Activated CD4-positive, alpha-beta T cell treated with anti-CD3 and anti-CD28 coated beads for 36 hours (primary cell): ENCODE measurements around the gene UNC5C. TPM values are rescaled to one million over a fixed set of nuclear protein-coding genes. Genes with fewer than 3 reads are reported as not detected.
A peak's percentile ranks its signal among the peaks of the same experiment; 100 is the strongest.

ENCODE experiments used
- ATAC-seq: fragments of 200-7000 bp; cut with Tn5 transposase; one replicate; pipeline ENCODE4 v1.10.0; 2021; ENCODE audit warnings: mild to moderate bottlenecking, moderate library complexity
- CTCF ChIA-PET: fragments of 350-600 bp; sonication (Branson Sonifier 250); formaldehyde crosslinking; loops from one replicate; lab custom pipeline; 2021; ENCODE audit warnings: antibody characterized with exemption; lab: Charles Lee
- POLR2A ChIA-PET: fragments of 350-600 bp; sonication (Branson Sonifier 250); formaldehyde crosslinking; loops from one replicate; lab custom pipeline; 2021; ENCODE audit warnings: antibody characterized with exemption, inconsistent platforms; lab: Charles Lee
- DNase-seq: peaks from one replicate; pipeline ENCODE4 v3.0.0-alpha.2; 2020
- H3K27ac Mint-ChIP-seq: one replicate; pipeline ENCODE4 v1.8.0; 2021; ENCODE audit warnings: mixed read lengths
- H3K27me3 Mint-ChIP-seq: one replicate; pipeline ENCODE4 v1.8.0; 2021; ENCODE audit warnings: mixed read lengths
- H3K36me3 Mint-ChIP-seq: one replicate; pipeline ENCODE4 v1.8.0; 2021; ENCODE audit warnings: low read depth, mixed read lengths
- H3K4me1 Mint-ChIP-seq: one replicate; pipeline ENCODE4 v1.8.0; 2021; ENCODE audit warnings: mixed read lengths
- H3K4me3 Mint-ChIP-seq: one replicate; pipeline ENCODE4 v1.8.0; 2021; ENCODE audit warnings: mild to moderate bottlenecking, moderate library complexity, mixed read lengths
- H3K9me3 Mint-ChIP-seq: one replicate; pipeline ENCODE4 v1.8.0; 2021; ENCODE audit warnings: low read depth, mixed read lengths
- intact Hi-C, 2 experiments: fragments of 100-400 bp; cut with DNase I in 1 of 2; cut with micrococcal nuclease in 1 of 2; formaldehyde crosslinking; loops; one replicate each; pipeline versions ENCODE4 v1.14.2 to v1.15.1; 2022 to 2024; cut with DNase I, micrococcal nuclease
- total RNA-seq, 2 experiments: library from RNA; stranded (reverse); gene quantifications; one replicate each; pipeline ENCODE4 v1.2.3, GENCODE V29; 2021

UNC5C gene
- total RNA-seq, 2 experiments from 2014 or later = 0.07 TPM; not detected in 1

GRCh38 chr4:95204267-95204844, 344.4 kb downstream of the UNC5C start:
- ChIA-PET POLR2A (no interaction called here), CTCF (no interaction called here)
- no peaks in the 10 kb centered on the region for H3K27me3 Mint-ChIP-seq
- H3K36me3 Mint-ChIP-seq = no peaks in the 10 kb centered on the region
- no peak overlapping the region for H3K4me3 Mint-ChIP-seq
- no peaks in the 10 kb centered on the region for H3K4me1 Mint-ChIP-seq
- no peak for ATAC-seq
- H3K27ac Mint-ChIP-seq = no peak overlapping the region
- no peak for DNase-seq
- no peaks in the 10 kb centered on the region for H3K9me3 Mint-ChIP-seq
- intact Hi-C loops = no loop called here

DNA sequence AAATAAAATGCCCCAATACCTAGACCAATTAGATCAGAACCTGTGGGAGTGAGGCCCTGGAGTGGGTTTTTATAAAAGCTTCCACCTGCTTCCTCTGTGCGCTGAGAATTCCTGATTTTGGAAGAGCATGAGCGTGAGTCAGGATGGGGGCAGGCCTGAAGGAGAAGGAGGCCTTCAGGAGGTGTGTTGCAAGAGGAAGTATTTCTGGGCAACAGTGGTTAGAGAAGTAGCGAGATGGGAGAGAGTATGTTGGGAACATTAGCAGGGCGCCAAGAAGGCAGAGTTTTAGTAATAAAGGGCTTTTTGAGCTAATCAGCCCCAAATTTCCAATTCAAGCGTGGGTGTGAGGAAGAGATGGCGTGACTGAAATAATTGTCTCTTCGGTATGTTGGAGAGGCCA, 349.8 kb downstream of the UNC5C start:
- H3K27me3 Mint-ChIP-seq = no peaks in the 10 kb centered on the region
- DNase-seq (no peak), ATAC-seq (no peak)
- intact Hi-C loops = no loop called here
- no peaks in the 10 kb centered on the region for H3K36me3 Mint-ChIP-seq
- CTCF ChIA-PET = interaction anchor here (0.7 to 0.8 kb wide), 2 partner anchors 373 to 1332 kb away, joined by 3 to 4 read pairs; no protein-coding TSS in a partner anchor
- POLR2A ChIA-PET = no interaction called here
- H3K9me3 Mint-ChIP-seq = no peaks in the 10 kb centered on the region
- H3K4me1 Mint-ChIP-seq = peaks cover under 1% of the 10 kb centered on the region
- H3K4me3 Mint-ChIP-seq = no peak overlapping the region
- no peak overlapping the region for H3K27ac Mint-ChIP-seq

DNA sequence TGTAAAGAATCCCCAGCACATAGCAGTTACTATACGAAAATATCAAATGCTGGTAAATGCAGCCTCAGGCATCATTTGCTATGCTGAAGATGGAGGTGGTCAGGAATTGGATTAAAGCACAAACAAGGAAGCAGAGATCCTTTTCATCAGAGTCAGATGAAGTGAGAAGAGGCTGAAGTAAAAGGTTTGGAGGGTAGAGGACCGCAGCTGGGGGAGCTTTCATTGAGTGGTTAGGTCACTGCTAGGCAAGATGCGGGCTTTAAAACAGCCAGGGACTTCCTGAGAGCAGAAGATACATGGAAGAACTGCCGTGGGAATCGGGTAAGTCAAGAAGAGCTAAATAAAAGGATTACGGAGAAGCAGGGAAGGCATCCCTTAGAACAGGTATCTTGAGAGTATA, 351.4 kb downstream of the UNC5C start:
- Mint-ChIP-seq H3K27ac (no peak overlapping the region), H3K27me3 (no peaks in the 10 kb centered on the region), H3K4me3 (no peak overlapping the region), H3K9me3 (no peaks in the 10 kb centered on the region), H3K36me3 (no peaks in the 10 kb centered on the region), H3K4me1 (peaks cover 7% of the 10 kb centered on the region)
- ChIA-PET POLR2A (no interaction called here), CTCF (no interaction called here)
- no peak for DNase-seq
- ATAC-seq = peak; percentile 23
- intact Hi-C loops = no loop called here

GRCh38 chr4:95193391-95194224, 355.2 kb downstream of the UNC5C start:
- Mint-ChIP-seq H3K36me3 (no peaks in the 10 kb centered on the region), H3K9me3 (no peaks in the 10 kb centered on the region), H3K27me3 (no peaks in the 10 kb centered on the region), H3K4me1 (peaks cover 18% of the 10 kb centered on the region), H3K4me3 (no peak overlapping the region), H3K27ac (no peak overlapping the region)
- DNase-seq (no peak), ATAC-seq (no peak)
- ChIA-PET CTCF (no interaction called here), POLR2A (no interaction called here)
- intact Hi-C loops = no loop called here

GRCh38 chr4:95191537-95191936, 357.2 kb downstream of the UNC5C start:
- Mint-ChIP-seq H3K27me3 (no peaks in the 10 kb centered on the region), H3K36me3 (no peaks in the 10 kb centered on the region), H3K27ac (no peak overlapping the region), H3K4me3 (no peak overlapping the region), H3K4me1 (peaks cover 23% of the 10 kb centered on the region), H3K9me3 (no peaks in the 10 kb centered on the region)
- ChIA-PET CTCF (no interaction called here), POLR2A (no interaction called here)
- ATAC-seq = no peak
- DNase-seq = no peak
- intact Hi-C loops = no loop called here

GRCh38 chr4:95190751-95191436, 357.9 kb downstream of the UNC5C start:
- H3K4me1 Mint-ChIP-seq = peaks cover 23% of the 10 kb centered on the region
- DNase-seq (no peak), ATAC-seq (no peak)
- no peaks in the 10 kb centered on the region for H3K27me3 Mint-ChIP-seq
- H3K9me3 Mint-ChIP-seq = no peaks in the 10 kb centered on the region
- H3K27ac Mint-ChIP-seq = no peak overlapping the region
- H3K36me3 Mint-ChIP-seq = no peaks in the 10 kb centered on the region
- ChIA-PET CTCF (no interaction called here), POLR2A (no interaction called here)
- H3K4me3 Mint-ChIP-seq = no peak overlapping the region
- intact Hi-C loops = no loop called here

DNA sequence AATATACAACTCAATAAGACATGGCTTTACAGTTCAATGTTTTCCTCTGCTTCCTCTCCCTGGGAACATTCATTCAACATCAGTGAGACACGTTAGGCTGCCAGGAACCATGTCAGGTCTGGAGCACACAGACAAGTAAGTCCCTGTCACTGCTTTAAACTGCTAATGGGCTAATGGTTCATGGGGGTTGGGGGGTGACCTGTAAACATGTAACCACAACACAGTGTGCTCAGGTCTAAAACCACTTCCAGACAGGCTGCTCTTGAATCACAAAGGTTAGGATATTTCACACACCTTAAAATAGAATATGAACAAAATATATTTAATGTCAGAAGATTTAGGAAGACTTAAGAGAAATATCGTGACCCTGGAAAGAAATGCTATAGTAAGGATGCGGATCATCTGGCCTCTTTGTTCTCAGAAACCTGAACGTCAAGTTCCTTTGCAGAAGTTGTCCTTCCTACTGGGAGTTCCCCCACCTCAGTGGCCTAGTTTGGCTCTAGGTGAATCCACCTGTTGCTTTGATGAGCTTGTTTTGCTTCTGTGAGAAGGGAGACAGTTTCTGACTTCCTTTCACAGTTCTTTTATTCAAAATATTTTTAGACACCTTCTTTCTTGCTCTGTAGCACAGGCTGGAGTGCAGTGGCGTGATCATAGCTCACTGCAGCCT, 359.9 kb downstream of the UNC5C start:
- H3K4me3 Mint-ChIP-seq = no peak overlapping the region
- no peaks in the 10 kb centered on the region for H3K27me3 Mint-ChIP-seq
- intact Hi-C loops = no loop called here
- peaks cover 21% of the 10 kb centered on the region for H3K4me1 Mint-ChIP-seq
- ChIA-PET CTCF (no interaction called here), POLR2A (no interaction called here)
- H3K36me3 Mint-ChIP-seq = no peaks in the 10 kb centered on the region
- ATAC-seq (no peak), DNase-seq (no peak)
- no peaks in the 10 kb centered on the region for H3K9me3 Mint-ChIP-seq
- H3K27ac Mint-ChIP-seq = no peak overlapping the region

GRCh38 chr4:95186666-95187065, 362.1 kb downstream of the UNC5C start:
- ChIA-PET CTCF (interaction anchor here (0.7 kb wide), 1 partner anchor 59 kb away, joined by 3 read pairs; no protein-coding TSS in a partner anchor), POLR2A (no interaction called here)
- H3K4me3 Mint-ChIP-seq = no peak overlapping the region
- H3K4me1 Mint-ChIP-seq = peaks cover 16% of the 10 kb centered on the region
- ATAC-seq (no peak), DNase-seq (no peak)
- intact Hi-C loops = no loop called here
- no peaks in the 10 kb centered on the region for H3K27me3 Mint-ChIP-seq
- no peaks in the 10 kb centered on the region for H3K9me3 Mint-ChIP-seq
- no peak overlapping the region for H3K27ac Mint-ChIP-seq
- H3K36me3 Mint-ChIP-seq = no peaks in the 10 kb centered on the region

GRCh38 chr4:95183656-95184408, 364.9 kb downstream of the UNC5C start:
- ChIA-PET POLR2A (no interaction called here), CTCF (no interaction called here)
- Mint-ChIP-seq H3K27me3 (no peaks in the 10 kb centered on the region), H3K4me1 (peaks cover 7% of the 10 kb centered on the region), H3K36me3 (no peaks in the 10 kb centered on the region), H3K4me3 (no peak overlapping the region), H3K27ac (no peak overlapping the region), H3K9me3 (no peaks in the 10 kb centered on the region)
- ATAC-seq (no peak), DNase-seq (no peak)
- intact Hi-C loops = no loop called here

- Mint-ChIP-seq H3K36me3 (no peaks in the 10 kb centered on the region), H3K9me3 (peaks cover 4% of the 10 kb centered on the region), H3K4me3 (no peak overlapping the region), H3K27me3 (no peaks in the 10 kb centered on the region), H3K4me1 (no peaks in the 10 kb centered on the region), H3K27ac (no peak overlapping the region)
- POLR2A ChIA-PET = no interaction called here
- intact Hi-C loops = no loop called here
- CTCF ChIA-PET = no interaction called here
- no peak for ATAC-seq
- no peak for DNase-seq
Observed at GRCh38 chr4:95181996-95182306, 366.8 kb downstream of the UNC5C start.
